OCI-LY3 (cell line): ENCODE data around the gene JDP2.
A peak's percentile ranks its signal among the peaks of the same experiment; 100 is the strongest.

Source experiments
- H2AFZ ChIP-seq: fragments of 200-600, 300-600 bp; shearing (Covaris generic); 2 replicates; pipeline ENCODE4 v1.6.0; 2014; ENCODE audit warnings: antibody characterized with exemption, low read depth, low read length
- H3K27ac ChIP-seq: fragments of 200-600, 300-600 bp; sonication (generic); 2 replicates; pipeline ENCODE4 v1.5.1; 2014; ENCODE audit warnings: mild to moderate bottlenecking, low read length, moderate library complexity, mixed read lengths
- H3K27me3 ChIP-seq: fragments of 200-600, 300-600 bp; sonication (generic); 2 replicates; pipeline ENCODE4 v1.6.1; 2014; ENCODE audit warnings: low read depth, low read length, mixed read lengths
- H3K36me3 ChIP-seq: fragments of 200-600, 300-600 bp; sonication (generic); replicated peaks from 2 replicates; pipeline ENCODE3; 2014; ENCODE audit warnings: low read depth, low read length, mixed read lengths
- H3K4me1 ChIP-seq: fragments of 300-600, 200-600 bp; sonication (generic); 2 replicates; pipeline ENCODE4 v1.6.1; 2014; ENCODE audit warnings: low read length, mixed read lengths
- H3K4me2 ChIP-seq: fragments of 200-600, 300-600 bp; sonication (generic); 2 replicates; pipeline ENCODE4 v1.6.1; 2014; ENCODE audit warnings: low read length, mixed read lengths
- H3K4me3 ChIP-seq: fragments of 300-600, 200-600 bp; sonication (generic); 2 replicates; pipeline ENCODE4 v1.5.1; 2014; ENCODE audit warnings: antibody characterized with exemption, mild to moderate bottlenecking, low read length, moderate library complexity
- H3K79me2 ChIP-seq: fragments of 300-600, 200-600 bp; shearing (Covaris generic); 2 replicates; pipeline ENCODE4 v1.6.1; 2014; ENCODE audit warnings: mild to moderate bottlenecking, low read length, mixed read lengths
- H3K9ac ChIP-seq: fragments of 300-600, 200-600 bp; shearing (Covaris generic); 2 replicates; pipeline ENCODE4 v1.6.0; 2014; ENCODE audit warnings: mild to moderate bottlenecking, low read length, moderate library complexity
- H3K9me3 ChIP-seq: fragments of 200-600, 300-600 bp; shearing (Covaris generic); 2 replicates; pipeline ENCODE4 v1.6.1; 2014; ENCODE audit warnings: low read length, mixed read lengths; ENCODE audit not compliant: insufficient read depth
- H4K20me1 ChIP-seq: fragments of 200-600, 300-600 bp; sonication (generic); 2 replicates; pipeline ENCODE4 v1.6.1; 2016; ENCODE audit warnings: low read length, mixed read lengths; ENCODE audit not compliant: insufficient read depth
- CTCF ChIP-seq: fragments of 200-600, 300-600 bp; sonication (generic); IDR thresholded peaks from 2 replicates; pipeline ENCODE4 v1.5.1; 2014; ENCODE audit warnings: antibody characterized with exemption, low read length, low read depth
- EZH2phosphoT487 ChIP-seq: fragments of 200-600 bp; shearing (Covaris generic); IDR thresholded peaks from 2 replicates; pipeline ENCODE4 v1.6.1; 2018; ENCODE audit warnings: antibody characterized with exemption, mixed run types, low read depth

The JDP2 gene

GRCh38 chr14:75519826-75520728 lies 92.3 kb downstream of the JDP2 start:
- H3K36me3 ChIP-seq = peaks cover 54% of the 10 kb centered on the region
- TF ChIP-seq CTCF (no peak), EZH2phosphoT487 (no peak)
- no peaks in the 10 kb centered on the region for H3K27me3 ChIP-seq
- H2AFZ ChIP-seq = no peak overlapping the region
- peaks cover 89% of the 10 kb centered on the region for H3K4me1 ChIP-seq
- no peaks in the 10 kb centered on the region for H3K9me3 ChIP-seq
- peak overlapping the region; percentile 85 for H3K4me3 ChIP-seq
- H4K20me1 ChIP-seq = no peaks in the 10 kb centered on the region
- peak overlapping the region; percentile 100 for H3K4me2 ChIP-seq
- peaks cover 93% of the 10 kb centered on the region for H3K79me2 ChIP-seq
- H3K9ac ChIP-seq = peak overlapping the region; percentile 100
- H3K27ac ChIP-seq = peak overlapping the region; percentile 99

GRCh38 chr14:75520852-75521251 lies 93.0 kb downstream of the JDP2 start:
- Histone ChIP-seq H2AFZ (no peak overlapping the region), H3K9ac (peak overlapping the region; percentile 100), H3K27ac (peak overlapping the region; percentile 99), H3K9me3 (no peaks in the 10 kb centered on the region), H3K79me2 (peaks cover 100% of the 10 kb centered on the region), H3K4me3 (peak overlapping the region; percentile 85), H3K36me3 (peaks cover 61% of the 10 kb centered on the region), H4K20me1 (no peaks in the 10 kb centered on the region), H3K4me1 (peaks cover 86% of the 10 kb centered on the region), H3K4me2 (peak overlapping the region; percentile 100), H3K27me3 (no peaks in the 10 kb centered on the region)
- no peak for TF ChIP-seq EZH2phosphoT487
- no peak for TF ChIP-seq CTCF

- peaks cover 69% of the 10 kb centered on the region for H3K36me3 ChIP-seq
- peak overlapping the region; percentile 100 for H3K4me2 ChIP-seq
- H2AFZ ChIP-seq = no peak overlapping the region
- H3K4me3 ChIP-seq = peak overlapping the region; percentile 85
- H3K79me2 ChIP-seq = peaks cover 100% of the 10 kb centered on the region
- H3K27ac ChIP-seq = peak overlapping the region; percentile 99
- TF ChIP-seq CTCF (no peak), EZH2phosphoT487 (no peak)
- H4K20me1 ChIP-seq = peaks cover 4% of the 10 kb centered on the region; the same call in 1 of the 2 replicates
- H3K27me3 ChIP-seq = no peaks in the 10 kb centered on the region
- H3K9me3 ChIP-seq = no peaks in the 10 kb centered on the region
- H3K4me1 ChIP-seq = peaks cover 86% of the 10 kb centered on the region
- H3K9ac ChIP-seq = peak overlapping the region; percentile 100
These were observed 93.8 kb downstream of the JDP2 start for GRCh38 chr14:75521415-75522199.
